HepG2 (cell line): ENCODE results near the gene NFS1. TPM values are rescaled to one million over a fixed set of nuclear protein-coding genes. Genes with fewer than 3 reads are reported as not detected.

ENCODE experiments used
- AKAP8 ChIP-seq: sonication (generic); formaldehyde crosslinking; IDR thresholded peaks from 2 replicates; pipeline ENCODE4 v1.5.1; 2020; ENCODE audit warnings: mild to moderate bottlenecking, missing genetic modification reagents
- FOXO1 ChIP-seq: sonication (generic); formaldehyde crosslinking; IDR thresholded peaks from 2 replicates; pipeline ENCODE4 v1.4.0; 2020; ENCODE audit warnings: missing genetic modification reagents
- KMT2B ChIP-seq: IDR thresholded peaks from 2 replicates; pipeline ENCODE4 v1.6.1; 2016; ENCODE audit warnings: missing genetic modification reagents, missing compliant biosample characterization
- MATR3 ChIP-seq: sonication (generic); formaldehyde crosslinking; IDR thresholded peaks from 2 replicates; pipeline ENCODE4 v1.4.0; 2020; ENCODE audit warnings: missing genetic modification reagents
- NCOA5 ChIP-seq: sonication (generic); formaldehyde crosslinking; IDR thresholded peaks from 2 replicates; pipeline ENCODE4 v1.4.0; 2020; ENCODE audit warnings: missing genetic modification reagents
- PRMT3 ChIP-seq: sonication (generic); formaldehyde crosslinking; IDR thresholded peaks from 2 replicates; pipeline ENCODE4 v1.8.1; 2022; ENCODE audit warnings: low read depth, mild to moderate bottlenecking, moderate library complexity, missing genetic modification reagents, borderline replicate concordance
- PTBP1 ChIP-seq: fragments of 200-400 bp; formaldehyde crosslinking; IDR thresholded peaks from 2 replicates; pipeline ENCODE4 v1.6.1; 2018; ENCODE audit warnings: low read length, low read depth; ENCODE audit not compliant: poor library complexity, severe bottlenecking
- RCOR2 ChIP-seq: IDR thresholded peaks from 2 replicates; pipeline ENCODE4 v1.6.1; 2016; ENCODE audit warnings: missing biosample characterization, missing genetic modification reagents
- SALL1 ChIP-seq: sonication (generic); formaldehyde crosslinking; IDR thresholded peaks from 2 replicates; pipeline ENCODE4 v1.8.0; 2022; ENCODE audit warnings: mild to moderate bottlenecking, missing genetic modification reagents
- TAF15 ChIP-seq: fragments of 200-400 bp; formaldehyde crosslinking; IDR thresholded peaks from one replicate; pipeline ENCODE4 v1.6.1; 2018; ENCODE audit warnings: mild to moderate bottlenecking, low read depth, low read length; ENCODE audit not compliant: poor library complexity, severe bottlenecking
- ZEB1 ChIP-seq: IDR thresholded peaks from 2 replicates; pipeline ENCODE4 v1.6.1; 2012; ENCODE audit warnings: mild to moderate bottlenecking, low read depth, inconsistent platforms; ENCODE audit not compliant: insufficient replicate concordance
- ZFP82 ChIP-seq: sonication (generic); formaldehyde crosslinking; IDR thresholded peaks from 2 replicates; pipeline ENCODE4 v1.5.1; 2020; ENCODE audit warnings: mild to moderate bottlenecking, missing genetic modification reagents, borderline replicate concordance
- ZMAT3 ChIP-seq: sonication (generic); formaldehyde crosslinking; conservative IDR thresholded peaks from 2 replicates; pipeline ENCODE4 v1.7.0; 2021; ENCODE audit warnings: missing genetic modification reagents
- ZNF326 ChIP-seq: sonication (generic); formaldehyde crosslinking; IDR thresholded peaks from 2 replicates; pipeline ENCODE4 v1.4.0; 2020; ENCODE audit warnings: missing genetic modification reagents, borderline replicate concordance
- ZNF350 ChIP-seq: sonication (generic); formaldehyde crosslinking; IDR thresholded peaks from 2 replicates; pipeline ENCODE4 v1.4.0; 2020; ENCODE audit warnings: mild to moderate bottlenecking, low read depth, missing genetic modification reagents, borderline replicate concordance
- ZNF556 ChIP-seq: sonication (generic); formaldehyde crosslinking; IDR thresholded peaks from 2 replicates; pipeline ENCODE4 v1.4.0; 2020; ENCODE audit warnings: mild to moderate bottlenecking, missing genetic modification reagents, borderline replicate concordance
- ZNF577 ChIP-seq: sonication (generic); formaldehyde crosslinking; IDR thresholded peaks from 2 replicates; pipeline ENCODE4 v1.4.0; 2020; ENCODE audit warnings: mild to moderate bottlenecking, low read depth, missing genetic modification reagents, borderline replicate concordance
- ZSCAN21 ChIP-seq: sonication (generic); formaldehyde crosslinking; IDR thresholded peaks from 2 replicates; pipeline ENCODE4 v1.8.0; 2022; ENCODE audit warnings: mild to moderate bottlenecking, missing genetic modification reagents, moderate library complexity, borderline replicate concordance
- polyA plus RNA-seq, 8 experiments: library from polyadenylated mRNA; depleted of rRNA in 3 of 8; stranded (reverse) in 7 of 8; unstranded in 1 of 8; fragments of >200 nt; fragmentation: Illumina TruSeq in 4 of 8; extraction: Trizol in 4 of 8; gene quantifications; 2 replicates each; pipeline versions ENCODE4 v1.2.1 to v1.2.3, GENCODE V29; 2011 to 2016; ENCODE audit warnings: low read depth in 4 of 8, missing spikeins in 1 of 8, mixed read lengths in 1 of 8; ENCODE audit not compliant: insufficient read depth in 1 of 8
- total RNA-seq, 5 experiments: library from RNA; depleted of rRNA; stranded (reverse); fragments of >200 nt; fragmentation: Illumina TruSeq; extraction: Trizol; gene quantifications; 2 replicates each; pipeline ENCODE4 v1.2.3, GENCODE V29; 2016; ENCODE audit warnings: low read depth in 1 of 5
- TF ChIP-seq, protein P1 (sequence below): sonication (generic); formaldehyde crosslinking; IDR thresholded peaks from 2 replicates; pipeline ENCODE4 v1.8.1; 2023; ENCODE audit warnings: mild to moderate bottlenecking, missing genetic modification reagents
- TF ChIP-seq, protein P2 (sequence below): sonication (generic); formaldehyde crosslinking; IDR thresholded peaks from 2 replicates; pipeline ENCODE4 v1.5.0; 2020; ENCODE audit warnings: missing genetic modification reagents, mild to moderate bottlenecking, borderline replicate concordance
- TF ChIP-seq, protein P3 (sequence below): IDR thresholded peaks from 2 replicates; pipeline ENCODE4 v1.6.1; 2016; ENCODE audit warnings: low read depth

The NFS1 gene
- total and polyA plus RNA-seq, 2 of the 13 experiments (the other 11 are each of a cell fraction or from before 2014, with no cell fraction given): 65.9 to 88.1 TPM

DNA sequence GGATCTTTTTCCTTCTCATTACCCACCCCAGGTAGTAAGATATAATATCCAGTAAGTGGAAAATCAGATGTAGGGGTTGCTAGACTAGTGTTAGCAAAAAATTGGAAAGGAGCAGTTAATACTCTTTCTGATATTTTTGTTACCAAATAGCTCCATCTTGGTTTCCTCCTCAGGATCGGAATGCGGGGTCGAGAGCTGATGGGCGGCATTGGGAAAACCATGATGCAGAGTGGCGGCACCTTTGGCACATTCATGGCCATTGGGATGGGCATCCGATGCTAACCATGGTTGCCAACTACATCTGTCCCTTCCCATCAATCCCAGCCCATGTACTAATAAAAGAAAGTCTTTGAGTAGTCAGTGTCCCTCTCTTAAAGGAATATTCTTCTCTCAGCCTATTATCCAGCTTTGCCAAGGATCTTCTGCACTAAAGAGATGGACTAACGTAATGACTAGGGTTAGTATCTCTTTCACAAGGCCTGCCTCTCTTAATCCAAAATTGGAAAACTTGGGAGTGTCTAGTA is 1.5 kb upstream of the NFS1 start (continued):
- TF ChIP-seq, protein P1, sequence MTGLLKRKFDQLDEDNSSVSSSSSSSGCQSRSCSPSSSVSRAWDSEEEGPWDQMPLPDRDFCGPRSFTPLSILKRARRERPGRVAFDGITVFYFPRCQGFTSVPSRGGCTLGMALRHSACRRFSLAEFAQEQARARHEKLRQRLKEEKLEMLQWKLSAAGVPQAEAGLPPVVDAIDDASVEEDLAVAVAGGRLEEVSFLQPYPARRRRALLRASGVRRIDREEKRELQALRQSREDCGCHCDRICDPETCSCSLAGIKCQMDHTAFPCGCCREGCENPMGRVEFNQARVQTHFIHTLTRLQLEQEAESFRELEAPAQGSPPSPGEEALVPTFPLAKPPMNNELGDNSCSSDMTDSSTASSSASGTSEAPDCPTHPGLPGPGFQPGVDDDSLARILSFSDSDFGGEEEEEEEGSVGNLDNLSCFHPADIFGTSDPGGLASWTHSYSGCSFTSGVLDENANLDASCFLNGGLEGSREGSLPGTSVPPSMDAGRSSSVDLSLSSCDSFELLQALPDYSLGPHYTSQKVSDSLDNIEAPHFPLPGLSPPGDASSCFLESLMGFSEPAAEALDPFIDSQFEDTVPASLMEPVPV (CRISPR knock-in tag): peak; percentile 57; the same call in 1 of the 2 replicates
- TF ChIP-seq TAF15 (no peak), ZEB1 (no peak), ZNF350 (CRISPR knock-in tag) (no peak), PRMT3 (CRISPR knock-in tag) (no peak), ZFP82 (CRISPR knock-in tag) (no peak), MATR3 (no peak), ZNF577 (CRISPR knock-in tag) (no peak), FOXO1 (CRISPR knock-in tag) (no peak), AKAP8 (0 out of 2 replicates have a peak, but pooled peaks have one; percentile 16), NCOA5 (CRISPR knock-in tag) (no peak), KMT2B (CRISPR knock-in tag) (no peak), RCOR2 (CRISPR knock-in tag) (no peak), ZNF326 (CRISPR knock-in tag) (0 out of 2 replicates have a peak, but pooled peaks have one; percentile 46), PTBP1 (no peak), SALL1 (peak; percentile 10; the same call in 1 of the 2 replicates), ZMAT3 (CRISPR knock-in tag) (no peak), ZNF556 (CRISPR knock-in tag) (peak; percentile 6; the same call in 1 of the 2 replicates), ZSCAN21 (no peak)
- TF ChIP-seq, protein P2, sequence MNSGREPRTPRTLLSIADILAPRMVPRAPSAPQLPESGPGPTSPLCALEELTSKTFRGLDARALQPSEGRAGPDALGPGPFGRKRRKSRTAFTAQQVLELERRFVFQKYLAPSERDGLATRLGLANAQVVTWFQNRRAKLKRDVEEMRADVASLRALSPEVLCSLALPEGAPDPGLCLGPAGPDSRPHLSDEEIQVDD (CRISPR knock-in tag): no peak
- TF ChIP-seq, protein P3, sequence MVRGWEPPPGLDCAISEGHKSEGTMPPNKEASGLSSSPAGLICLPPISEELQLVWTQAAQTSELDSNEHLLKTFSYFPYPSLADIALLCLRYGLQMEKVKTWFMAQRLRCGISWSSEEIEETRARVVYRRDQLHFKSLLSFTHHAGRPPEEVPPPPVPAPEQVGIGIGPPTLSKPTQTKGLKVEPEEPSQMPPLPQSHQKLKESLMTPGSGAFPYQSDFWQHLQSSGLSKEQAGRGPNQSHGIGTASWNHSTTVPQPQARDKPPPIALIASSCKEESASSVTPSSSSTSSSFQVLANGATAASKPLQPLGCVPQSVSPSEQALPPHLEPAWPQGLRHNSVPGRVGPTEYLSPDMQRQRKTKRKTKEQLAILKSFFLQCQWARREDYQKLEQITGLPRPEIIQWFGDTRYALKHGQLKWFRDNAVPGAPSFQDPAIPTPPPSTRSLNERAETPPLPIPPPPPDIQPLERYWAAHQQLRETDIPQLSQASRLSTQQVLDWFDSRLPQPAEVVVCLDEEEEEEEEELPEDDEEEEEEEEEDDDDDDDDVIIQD (CRISPR knock-in tag): no peak
